GM21423 (cell line): ENCODE results near the gene MAP1B.

Experiments used
- ATAC-seq: cut with Tn5 transposase; IDR thresholded peaks from one replicate; pipeline ENCODE4 v1.9.1; 2021; ENCODE audit warnings: mild to moderate bottlenecking, moderate library complexity; ENCODE audit not compliant: unreplicated experiment

MAP1B gene

GRCh38 chr5:72093824-72094223, 13.5 kb upstream of the MAP1B start:
- peak; percentile 68 for ATAC-seq

- ATAC-seq, result no peak
Measured at GRCh38 chr5:72096602-72097188, 10.6 kb upstream of the MAP1B start.

GRCh38 chr5:72101828-72102227, 5.4 kb upstream of the MAP1B start:
- ATAC-seq, result no peak

- ATAC-seq, result no peak
Measured at GRCh38 chr5:72106817-72107130, 501 bp upstream of the MAP1B start.

GRCh38 chr5:72107901-72108201, 576 bp downstream of the MAP1B start:
- ATAC-seq, result no peak

GRCh38 chr5:72108202-72109061, 1.2 kb downstream of the MAP1B start:
- ATAC-seq, result no peak

GRCh38 chr5:72109062-72109411, 1.8 kb downstream of the MAP1B start:
- no peak for ATAC-seq

GRCh38 chr5:72109625-72110024, 2.4 kb downstream of the MAP1B start:
- no peak for ATAC-seq

GRCh38 chr5:72110394-72111013, 3.2 kb downstream of the MAP1B start:
- ATAC-seq, result no peak

- ATAC-seq, result no peak
Measured at GRCh38 chr5:72112389-72112788, 5.1 kb downstream of the MAP1B start.

- no peak for ATAC-seq
Measured at GRCh38 chr5:72114629-72115028, 7.4 kb downstream of the MAP1B start.

GRCh38 chr5:72115296-72115695, 8.0 kb downstream of the MAP1B start:
- ATAC-seq, result no peak

- ATAC-seq, result no peak
Measured at GRCh38 chr5:72117307-72117706, 10.0 kb downstream of the MAP1B start.

- ATAC-seq, result no peak
Measured at GRCh38 chr5:72121052-72121779, 13.9 kb downstream of the MAP1B start.

- ATAC-seq, result no peak
Measured at GRCh38 chr5:72121780-72122445, 14.6 kb downstream of the MAP1B start.

GRCh38 chr5:72122602-72123001, 15.3 kb downstream of the MAP1B start:
- no peak for ATAC-seq

GRCh38 chr5:72123764-72124376, 16.6 kb downstream of the MAP1B start:
- ATAC-seq, result no peak

GRCh38 chr5:72125271-72125940, 18.1 kb downstream of the MAP1B start:
- ATAC-seq, result no peak

- no peak for ATAC-seq
Measured at GRCh38 chr5:72125941-72126620, 18.8 kb downstream of the MAP1B start.

- no peak for ATAC-seq
Measured at GRCh38 chr5:72126796-72127195, 19.5 kb downstream of the MAP1B start.
